GM18909 (cell line): Measurements from ENCODE around the gene CANX.

Experiments used
- ATAC-seq: cut with Tn5 transposase; IDR thresholded peaks from one replicate; pipeline ENCODE4 v1.9.1; 2021; ENCODE audit warnings: mild to moderate bottlenecking; ENCODE audit not compliant: unreplicated experiment, poor library complexity

Gene CANX

GRCh38 chr5:179747811-179748210 lies 49.0 kb downstream of the CANX start:
- ATAC-seq, result no peak

DNA sequence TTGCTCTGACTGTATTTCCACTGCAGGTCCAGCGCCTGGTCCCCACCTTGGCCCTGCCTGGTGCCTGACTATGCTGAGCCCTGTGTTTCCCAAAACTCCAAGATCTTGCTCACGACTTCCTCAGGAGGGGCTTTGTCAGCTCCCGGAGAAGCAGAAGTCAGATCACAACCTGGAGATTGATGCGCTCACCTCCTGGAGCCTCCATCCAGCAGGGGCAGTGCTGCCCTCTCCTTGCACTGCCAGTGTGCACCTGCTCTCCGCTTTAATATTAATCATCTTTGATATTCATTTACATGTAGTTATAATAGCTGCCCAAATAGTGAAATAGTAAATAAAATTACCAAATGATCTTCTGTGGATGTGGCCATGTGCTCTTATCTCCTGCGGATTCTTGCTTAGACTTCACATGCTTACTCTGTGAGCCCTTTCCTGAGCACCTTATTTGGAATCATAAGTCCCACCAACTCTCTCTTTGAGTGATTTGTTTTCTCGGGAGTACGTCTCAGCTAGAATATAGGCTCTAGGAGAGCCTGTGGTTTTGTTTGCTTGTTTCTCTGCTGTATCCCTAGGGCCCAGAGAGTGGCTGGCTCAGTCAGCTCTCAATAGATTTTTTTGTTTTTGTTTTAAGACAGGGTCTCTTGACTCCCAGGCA lies 51.2 kb downstream of the CANX start:
- ATAC-seq, result no peak

DNA sequence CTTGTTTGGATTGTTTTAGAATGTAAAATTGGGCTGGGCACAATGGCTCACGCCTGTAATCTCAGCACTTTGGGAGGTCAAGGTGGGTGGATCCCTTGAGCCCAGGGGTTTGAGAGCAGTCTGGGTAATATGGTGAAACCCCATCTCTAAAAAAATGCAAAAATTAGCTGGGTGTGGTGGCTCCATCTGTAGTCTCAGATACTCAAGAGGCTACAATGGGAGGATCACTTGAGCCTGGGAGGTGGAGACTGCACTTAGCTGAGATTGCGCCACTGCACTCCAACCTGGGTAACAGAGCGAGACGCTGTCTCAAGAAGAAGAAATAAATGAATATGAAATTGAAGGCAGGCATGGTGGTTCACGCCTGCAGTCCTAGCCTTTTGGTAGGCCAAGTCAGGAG lies 55.2 kb downstream of the CANX start:
- ATAC-seq, result no peak

- ATAC-seq, result no peak
Observed at GRCh38 chr5:179755022-179755421, 56.3 kb downstream of the CANX start.

- no peak for ATAC-seq
Observed at GRCh38 chr5:179758955-179759354, 60.2 kb downstream of the CANX start.

- ATAC-seq, result peak; percentile 46
Observed at GRCh38 chr5:179759581-179760551, 61.1 kb downstream of the CANX start.

DNA sequence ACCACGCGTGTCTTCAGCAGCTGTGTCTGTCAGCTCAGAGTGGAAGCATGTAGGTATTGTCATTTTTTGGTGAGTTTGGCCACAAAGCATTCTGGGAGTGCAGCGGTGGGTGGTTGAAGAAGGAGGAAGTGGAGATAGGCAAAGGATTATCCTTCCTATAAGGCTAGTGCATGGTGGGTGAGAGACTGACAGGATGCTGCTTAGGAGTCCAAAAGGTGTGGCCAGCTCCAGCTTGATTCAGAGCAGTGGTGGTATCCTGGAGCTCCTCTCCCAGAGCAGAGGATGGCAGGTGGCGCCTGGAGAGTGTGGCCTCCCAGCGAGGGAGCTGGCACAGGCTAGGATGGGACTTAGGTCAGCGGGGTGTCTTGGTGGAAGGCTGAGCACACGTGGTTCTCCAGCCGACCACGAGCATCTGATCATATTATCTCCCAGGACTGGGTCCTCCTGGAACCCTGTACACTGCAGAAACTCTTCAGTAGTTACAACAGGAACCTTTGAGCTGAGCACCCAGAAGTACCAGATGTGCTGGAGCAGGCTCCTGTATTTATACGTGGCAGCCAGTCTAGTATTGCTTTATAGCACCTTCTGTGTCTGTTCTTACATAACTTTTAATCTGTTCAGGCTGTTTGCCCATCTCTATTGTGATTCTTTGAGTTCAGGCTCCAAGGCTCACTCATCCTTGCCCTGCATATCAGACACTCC lies 63.5 kb downstream of the CANX start:
- peak; percentile 38 for ATAC-seq

DNA sequence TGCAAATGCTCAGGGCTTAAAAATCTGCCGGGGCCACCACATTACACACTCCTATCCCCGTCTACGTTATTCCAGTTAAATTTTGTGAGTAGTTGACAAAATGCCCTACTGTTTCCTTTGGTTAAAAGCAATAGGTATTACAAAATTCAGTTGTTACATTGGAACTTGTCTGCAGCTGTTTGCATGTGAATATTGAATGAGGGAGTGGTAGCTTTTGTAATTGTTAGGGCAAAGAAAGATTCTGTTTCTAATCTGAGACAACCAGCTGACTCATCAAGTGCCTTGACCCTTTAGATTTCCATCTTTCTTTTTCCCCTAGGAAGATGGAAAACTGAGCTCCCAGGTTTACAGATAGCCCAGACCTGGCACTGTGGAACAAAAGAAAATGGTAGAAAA lies 64.0 kb downstream of the CANX start:
- ATAC-seq, result no peak

DNA sequence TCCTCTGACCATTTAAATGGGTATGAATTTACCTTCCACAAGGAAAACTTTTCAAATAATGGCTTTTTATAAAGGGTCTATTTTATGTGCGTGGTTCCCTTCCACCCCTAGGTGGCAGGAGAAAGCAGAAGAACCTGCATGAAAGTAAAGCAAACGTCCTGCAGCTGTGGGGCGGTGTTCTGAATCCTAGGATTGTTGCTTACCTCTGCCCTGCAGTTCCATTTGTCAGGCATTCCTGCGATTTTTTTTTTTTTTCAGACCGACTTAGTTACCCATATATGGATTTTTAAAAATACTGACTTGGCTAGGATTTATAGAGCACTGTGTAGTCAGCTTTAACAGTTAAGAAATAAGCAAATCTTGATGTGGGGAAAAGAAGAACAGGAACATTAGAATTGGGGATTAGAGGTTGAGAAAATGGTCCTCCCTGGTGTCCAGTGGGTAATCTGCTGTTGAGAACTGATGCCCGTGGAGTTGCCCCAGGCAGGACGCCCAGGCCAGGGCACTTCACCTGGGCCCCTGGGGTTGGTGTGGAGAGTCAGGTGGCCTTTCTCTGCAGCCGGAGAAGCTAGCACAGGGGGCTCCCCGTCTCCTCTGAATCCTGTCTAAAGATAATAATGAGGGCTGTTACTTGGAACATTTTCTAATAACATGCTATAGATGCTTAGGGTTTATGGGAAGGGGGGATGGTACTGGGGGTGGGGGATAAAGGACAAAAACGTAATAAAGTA lies 64.6 kb downstream of the CANX start:
- no peak for ATAC-seq

- no peak for ATAC-seq
Observed at GRCh38 chr5:179764056-179764455, 65.3 kb downstream of the CANX start.

GRCh38 chr5:179765400-179765799 lies 66.6 kb downstream of the CANX start:
- ATAC-seq, result no peak

GRCh38 chr5:179766021-179766725 lies 67.4 kb downstream of the CANX start:
- ATAC-seq, result no peak

- no peak for ATAC-seq
Observed at GRCh38 chr5:179766726-179767455, 68.1 kb downstream of the CANX start.

GRCh38 chr5:179767496-179768100 lies 68.8 kb downstream of the CANX start:
- no peak for ATAC-seq

GRCh38 chr5:179768326-179769085 lies 69.7 kb downstream of the CANX start:
- no peak for ATAC-seq

GRCh38 chr5:179769271-179769670 lies 70.5 kb downstream of the CANX start:
- ATAC-seq, result no peak

DNA sequence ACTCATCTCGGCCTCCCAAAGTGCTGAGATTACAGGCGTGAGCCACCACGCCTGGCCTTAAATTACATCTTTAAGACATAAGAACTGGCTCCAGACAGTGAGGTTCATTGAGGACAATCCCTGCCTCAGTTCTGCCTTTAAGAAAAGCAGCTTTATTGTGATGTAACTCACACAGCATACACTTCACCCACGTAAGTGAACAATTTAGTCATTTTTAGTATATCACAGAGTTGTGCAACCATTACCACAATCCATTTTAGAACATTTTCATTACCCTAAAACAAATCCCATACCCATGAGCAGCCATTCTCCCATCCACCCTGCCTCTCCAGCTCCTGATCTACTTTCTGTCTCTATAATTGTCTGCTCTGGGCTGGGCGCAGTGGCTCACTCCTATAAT lies 71.0 kb downstream of the CANX start:
- ATAC-seq, result no peak

- ATAC-seq, result no peak
Observed at GRCh38 chr5:179771311-179771895, 72.6 kb downstream of the CANX start.
